GM21529 (cell line): Measurements from ENCODE around the gene SPDYE6.
"Not testable (repeated sequence)": the region's sequence is repeated elsewhere in the genome, so short reads cannot be mapped to it uniquely, and the experiment has no call there.

Experiments
- ATAC-seq: cut with Tn5 transposase; IDR thresholded peaks from one replicate; pipeline ENCODE4 v1.9.1; 2021; ENCODE audit not compliant: unreplicated experiment

Gene SPDYE6

GRCh38 chr7:102318482-102318971 lies 37.7 kb downstream of the SPDYE6 start:
- no peak for ATAC-seq

- no peak for ATAC-seq
Measured at GRCh38 chr7:102317231-102318059, 38.8 kb downstream of the SPDYE6 start.

GRCh38 chr7:102313997-102314780 lies 42.1 kb downstream of the SPDYE6 start:
- no peak for ATAC-seq

- ATAC-seq = no peak
Measured at GRCh38 chr7:102312317-102312716, 43.9 kb downstream of the SPDYE6 start.

- no peak for ATAC-seq
Measured at GRCh38 chr7:102310414-102310815, 45.8 kb downstream of the SPDYE6 start.

GRCh38 chr7:102306916-102307677 lies 49.1 kb downstream of the SPDYE6 start:
- peak; percentile 71 for ATAC-seq

GRCh38 chr7:102305414-102306268 lies 50.6 kb downstream of the SPDYE6 start:
- peak; percentile 50 for ATAC-seq

GRCh38 chr7:102304668-102305067 lies 51.6 kb downstream of the SPDYE6 start:
- no peak for ATAC-seq

- no peak for ATAC-seq
Measured at GRCh38 chr7:102303669-102304422, 52.4 kb downstream of the SPDYE6 start.

- no peak for ATAC-seq
Measured at GRCh38 chr7:102302025-102302424, 54.2 kb downstream of the SPDYE6 start.

GRCh38 chr7:102301367-102301766 lies 54.9 kb downstream of the SPDYE6 start:
- ATAC-seq = not testable (repeated sequence)

- no peak for ATAC-seq
Measured at GRCh38 chr7:102300643-102301221, 55.5 kb downstream of the SPDYE6 start.

GRCh38 chr7:102297487-102298218 lies 58.6 kb downstream of the SPDYE6 start:
- ATAC-seq = no peak

- no peak for ATAC-seq
Measured at GRCh38 chr7:102296514-102296913, 59.7 kb downstream of the SPDYE6 start.

GRCh38 chr7:102296179-102296438 lies 60.1 kb downstream of the SPDYE6 start:
- no peak for ATAC-seq
